Pancreas (tissue), 10 donors: ENCODE results near the gene EYA3. TPM values are rescaled to one million over a fixed set of nuclear protein-coding genes. Genes with fewer than 3 reads are reported as not detected.

Experiments used
- ATAC-seq, 4 donors: fragments of 200-7000 bp; cut with Tn5 transposase; one replicate each; pipeline versions ENCODE4 v1.8.0 to v1.9.1; 2020; ENCODE audit warnings: mild to moderate bottlenecking in 4 of 4, moderate library complexity in 4 of 4
- DNase-seq, 6 donors: peaks; one replicate each; pipeline ENCODE4 v3.0.0-alpha.2; 2020
- FAIRE-seq: peaks from 2 replicates; lab custom pipeline; 2012; peaks lifted over from hg19 to GRCh38; lab: Jason Lieb, UNC
- H3K27ac ChIP-seq, 4 donors: fragments of 200-600 bp; sonication (generic); 1 replicate in 3 of 4; 2 replicates in 1 of 4; pipeline versions ENCODE4 v1.5.0 to v1.8.0; 2020
- H3K27me3 ChIP-seq, 4 donors: fragments of 200-600 bp; one replicate each; pipeline ENCODE4 v1.8.0; 2021
- H3K36me3 ChIP-seq, 3 donors: fragments of 200-600 bp; sonication (generic) in 1 of 3; one replicate each; pipeline versions ENCODE4 v1.5.0 to v1.8.0; 2020 to 2021
- H3K4me1 ChIP-seq, 3 donors: fragments of 200-600 bp; one replicate each; pipeline ENCODE4 v1.8.0; 2021
- H3K4me3 ChIP-seq, 4 donors: fragments of 200-600 bp; sonication (generic) in 2 of 4; one replicate each; pipeline versions ENCODE4 v1.5.0 to v1.8.0; 2020 to 2021
- H3K9me3 ChIP-seq, 4 donors: fragments of 200-600 bp; one replicate each; pipeline ENCODE4 v1.8.0; 2021
- WGBS, 2 donors: extraction: QIAGEN DNeasy Blood & Tissue Kit; methylation state at CpG; one replicate each; pipeline ENCODE4 v1.1.7; 2013; 5-methylcytosine and 5-hydroxymethylcytosine counted together
- intact Hi-C, 3 donors: fragments of 100-400 bp; cut with DNase I; formaldehyde crosslinking; loops; one replicate each; pipeline versions ENCODE4 v1.11.1 to v1.14.2; 2022
- polyA plus RNA-seq, 2 donors: library from polyadenylated mRNA; stranded (reverse); fragments of 200-250 nt; gene quantifications; one replicate each; pipeline ENCODE4 v1.2.3, GENCODE V29; 2013
- total RNA-seq, 6 donors: library from RNA; stranded (reverse); fragmentation: NEBNext Ultra II Directional in 4 of 6; extraction: Animal tissue kit (Norgen Biotek cat#: 25700) in 4 of 6; gene quantifications; one replicate each; pipeline versions ENCODE4 v1.2.1 to v1.2.4, GENCODE V29; 2021 to 2023
- TF ChIP-seq, protein P1 (sequence below), 4 donors: fragments of 200-600 bp; sonication (generic) in 3 of 4; IDR thresholded peaks; one replicate each; pipeline versions ENCODE4 v1.5.0 to v1.8.0; 2021; ENCODE audit warnings: antibody characterized with exemption in 4 of 4
- donor health status: healthy with polysubstance abuse.
- donor health status: DM: no; HTN: no; CAD: no; lungs with moderate emphysema.
- donor health status: DM: no; HTN: no; CAD: no.
- donor health status: control.
- donor health status: control.
- donor health status: Bipolar disorder and iron deficiency.
- donor health status: DM: yes; HTN: yes; CAD: no.
- donor health status: DM: no; HTN: no; CAD: no.
- donor health status: DM: no; HTN: no; CAD: no.
- donor health status: DM: yes; HTN: yes; CAD: no.

EYA3 gene
- total and polyA plus RNA-seq, 8 donors = 3.4 to 14.6 (median 6.9) TPM

DNA sequence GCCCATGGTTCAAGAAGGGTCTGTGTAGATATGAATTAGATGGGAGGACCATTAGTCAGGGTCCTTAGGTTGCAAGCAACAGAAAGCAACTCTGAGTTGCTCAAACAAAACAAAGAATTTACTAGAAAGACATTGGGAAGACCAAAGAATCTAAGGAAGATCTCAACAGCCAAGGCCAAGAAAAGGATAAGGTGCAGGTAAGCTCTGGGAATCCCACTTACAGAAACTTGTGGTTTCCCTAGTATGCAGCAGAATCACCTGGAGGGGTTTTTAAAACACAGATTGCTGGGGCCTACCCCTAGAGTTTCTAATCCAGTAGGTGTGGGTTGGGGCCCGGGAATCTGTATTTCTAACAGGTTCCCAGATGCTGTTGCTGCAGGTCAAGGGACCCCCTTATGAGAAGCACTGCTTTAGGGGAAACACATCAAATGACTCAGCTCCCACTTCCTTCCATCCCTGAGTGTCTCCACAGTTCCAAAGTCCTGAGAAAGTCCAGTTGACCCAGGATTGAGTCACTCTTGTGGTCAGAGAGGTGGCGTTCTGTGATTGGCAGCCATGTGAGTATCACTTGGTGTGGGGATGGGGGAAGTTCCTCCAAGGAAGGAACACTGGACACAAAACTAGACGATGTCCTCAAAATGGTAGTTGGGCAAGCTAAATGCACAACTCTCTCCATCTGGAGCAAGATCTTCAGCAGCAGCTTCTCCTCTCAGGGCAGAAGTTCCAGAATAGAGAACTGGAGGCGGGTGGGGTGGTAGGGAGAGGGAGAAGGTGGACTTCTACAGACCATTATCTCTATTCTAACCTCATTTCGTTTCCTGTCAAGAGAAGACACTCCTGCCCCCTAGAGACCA lies 24.2 kb upstream of the EYA3 start:
- TF ChIP-seq, protein P1, sequence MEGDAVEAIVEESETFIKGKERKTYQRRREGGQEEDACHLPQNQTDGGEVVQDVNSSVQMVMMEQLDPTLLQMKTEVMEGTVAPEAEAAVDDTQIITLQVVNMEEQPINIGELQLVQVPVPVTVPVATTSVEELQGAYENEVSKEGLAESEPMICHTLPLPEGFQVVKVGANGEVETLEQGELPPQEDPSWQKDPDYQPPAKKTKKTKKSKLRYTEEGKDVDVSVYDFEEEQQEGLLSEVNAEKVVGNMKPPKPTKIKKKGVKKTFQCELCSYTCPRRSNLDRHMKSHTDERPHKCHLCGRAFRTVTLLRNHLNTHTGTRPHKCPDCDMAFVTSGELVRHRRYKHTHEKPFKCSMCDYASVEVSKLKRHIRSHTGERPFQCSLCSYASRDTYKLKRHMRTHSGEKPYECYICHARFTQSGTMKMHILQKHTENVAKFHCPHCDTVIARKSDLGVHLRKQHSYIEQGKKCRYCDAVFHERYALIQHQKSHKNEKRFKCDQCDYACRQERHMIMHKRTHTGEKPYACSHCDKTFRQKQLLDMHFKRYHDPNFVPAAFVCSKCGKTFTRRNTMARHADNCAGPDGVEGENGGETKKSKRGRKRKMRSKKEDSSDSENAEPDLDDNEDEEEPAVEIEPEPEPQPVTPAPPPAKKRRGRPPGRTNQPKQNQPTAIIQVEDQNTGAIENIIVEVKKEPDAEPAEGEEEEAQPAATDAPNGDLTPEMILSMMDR (IDR thresholded peaks at IDR 0.05) = no peak
- intact Hi-C loops = no loop called here
- FAIRE-seq (no peak), ATAC-seq (peak in 3 of 4 donors; percentile 29 to 65 (median 58)), DNase-seq (peak in 1 of 6 donors; percentile 32)
- no peaks in the 10 kb centered on the region for H3K36me3 ChIP-seq
- H3K9me3 ChIP-seq = no peaks in the 10 kb centered on the region
- 71 to 75% methylated on average over 5 of the region's 5 CpGs for WGBS, 2 donors
- H3K4me1 ChIP-seq = no peaks in the 10 kb centered on the region
- no peak overlapping the region for H3K27ac ChIP-seq
- no peaks in the 10 kb centered on the region for H3K27me3 ChIP-seq
- H3K4me3 ChIP-seq = no peak overlapping the region

DNA sequence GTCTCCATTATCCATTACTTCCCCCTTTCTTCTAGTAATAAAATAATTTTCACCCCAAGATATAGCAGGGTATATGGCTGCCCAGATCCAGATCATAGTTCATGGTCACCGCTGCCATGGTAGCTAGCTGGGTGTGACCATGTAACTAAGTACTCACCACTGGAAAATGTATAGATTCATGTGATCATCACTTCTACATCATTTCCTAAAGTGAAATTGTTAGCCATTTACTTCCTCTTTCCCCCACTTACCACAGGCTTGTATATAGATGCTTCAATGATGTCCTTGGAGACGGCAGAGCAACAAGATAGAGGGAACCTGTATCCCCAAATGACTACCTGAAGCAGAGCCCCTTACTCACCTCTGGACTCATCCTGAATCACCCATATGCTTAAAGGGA lies 22.7 kb upstream of the EYA3 start:
- Histone ChIP-seq H3K4me1 (no peaks in the 10 kb centered on the region), H3K27ac (peak overlapping the region in 2 of 4 donors; percentile 33 to 60), H3K4me3 (no peak overlapping the region), H3K9me3 (no peaks in the 10 kb centered on the region), H3K36me3 (no peaks in the 10 kb centered on the region), H3K27me3 (no peaks in the 10 kb centered on the region)
- FAIRE-seq (no peak), DNase-seq (no peak), ATAC-seq (peak in 2 of 4 donors; percentile 31 to 32)
- TF ChIP-seq, protein P1 (IDR thresholded peaks at IDR 0.05) = no peak
- intact Hi-C loops = no loop called here
- WGBS, 2 donors = 81 to 88% methylated on average over 2 of the region's 2 CpGs

DNA sequence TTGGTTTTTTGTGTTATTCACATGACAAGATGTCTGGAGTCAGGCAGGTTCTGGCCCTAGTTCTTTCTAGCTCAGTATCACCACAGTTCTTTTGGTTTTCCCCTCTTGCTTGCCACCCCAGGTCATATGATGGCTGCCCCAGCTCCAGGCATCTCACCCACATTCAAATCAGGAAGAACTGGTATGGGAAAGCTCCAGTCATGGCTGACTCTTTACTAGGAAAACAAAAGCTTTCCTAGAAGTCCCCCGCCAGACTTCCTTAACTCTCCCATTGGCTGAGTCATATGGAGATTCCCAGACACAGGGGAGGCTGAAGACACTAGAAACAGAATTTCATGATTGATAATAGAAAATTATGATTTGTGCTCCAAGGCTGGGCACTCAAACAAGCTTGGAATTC lies 22.1 kb upstream of the EYA3 start:
- Histone ChIP-seq H3K27ac (peak overlapping the region in 2 of 4 donors; percentile 33 to 60), H3K4me1 (no peaks in the 10 kb centered on the region), H3K36me3 (no peaks in the 10 kb centered on the region), H3K4me3 (no peak overlapping the region), H3K27me3 (no peaks in the 10 kb centered on the region), H3K9me3 (no peaks in the 10 kb centered on the region)
- ATAC-seq (peak in 1 of 4 donors; percentile 28), DNase-seq (no peak), FAIRE-seq (no peak)
- TF ChIP-seq, protein P1 (IDR thresholded peaks at IDR 0.05) = no peak
- WGBS, 2 donors = 78 to 86% methylated on average over 1 of the region's 1 CpG
- intact Hi-C loops = no loop called here

DNA sequence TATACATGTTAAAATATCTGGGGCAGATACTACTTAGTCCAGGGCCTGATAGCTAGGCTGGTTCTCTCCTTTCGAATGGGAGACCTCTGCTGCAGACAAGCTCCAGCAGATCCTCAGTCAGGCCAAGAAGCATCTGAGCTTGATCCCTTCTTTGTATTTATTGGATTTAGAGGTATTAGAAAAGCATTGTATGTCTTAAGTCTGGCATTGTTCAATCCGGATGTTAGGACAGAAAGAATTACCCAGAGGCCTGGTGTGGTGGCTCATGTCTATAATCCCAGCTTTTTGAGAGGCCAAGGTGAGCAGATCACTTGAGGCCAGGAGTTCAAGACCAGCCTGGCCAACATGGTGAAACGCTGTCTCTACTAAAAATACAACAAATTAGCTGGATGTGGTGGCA lies 21.2 kb upstream of the EYA3 start:
- Histone ChIP-seq H3K9me3 (no peaks in the 10 kb centered on the region), H3K4me3 (no peak overlapping the region), H3K27me3 (no peaks in the 10 kb centered on the region), H3K36me3 (no peaks in the 10 kb centered on the region), H3K4me1 (no peaks in the 10 kb centered on the region), H3K27ac (no peak overlapping the region)
- DNase-seq (no peak), ATAC-seq (no peak), FAIRE-seq (no peak)
- intact Hi-C loops = loop anchor here in 1 of 3 donors (10.0 kb wide), 1 partner anchor 95 kb away; no protein-coding TSS in a partner anchor
- WGBS, 2 donors = 73 to 79% methylated on average over 3 of the region's 3 CpGs
- TF ChIP-seq, protein P1 (IDR thresholded peaks at IDR 0.05) = no peak

DNA sequence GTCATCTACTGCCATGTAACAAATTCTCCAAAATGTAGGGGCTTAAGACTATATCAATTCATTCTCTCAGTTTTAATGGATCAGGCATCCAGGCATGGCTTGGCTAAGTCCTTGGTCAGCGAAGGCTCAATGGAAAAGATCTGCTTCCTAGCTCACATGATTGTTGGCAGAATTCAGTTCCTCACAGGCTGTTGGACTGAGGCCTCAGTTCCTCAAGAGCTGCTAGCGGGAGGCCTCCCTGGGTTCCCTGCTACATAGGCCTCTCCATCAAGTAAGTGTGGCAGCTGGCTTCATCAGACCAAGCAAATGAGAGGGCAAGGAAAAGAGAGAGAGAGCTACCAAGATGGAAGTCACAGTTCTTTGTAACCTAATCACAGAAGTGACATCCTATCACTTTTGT lies 19.6 kb upstream of the EYA3 start:
- Histone ChIP-seq H3K4me1 (no peaks in the 10 kb centered on the region), H3K4me3 (no peak overlapping the region), H3K9me3 (no peaks in the 10 kb centered on the region), H3K27ac (no peak overlapping the region), H3K36me3 (no peaks in the 10 kb centered on the region), H3K27me3 (no peaks in the 10 kb centered on the region)
- 87 to 93% methylated on average over 2 of the region's 2 CpGs for WGBS, 2 donors
- intact Hi-C loops = loop anchor here in 1 of 3 donors (10.0 kb wide), 1 partner anchor 97 kb away; no protein-coding TSS in a partner anchor
- TF ChIP-seq, protein P1 (IDR thresholded peaks at IDR 0.05) = no peak
- ATAC-seq = no peak
- no peak for FAIRE-seq
- DNase-seq = no peak
